NCI-H2029 treated with DMSO at 0.1 percent for 48 hours (cell line): ENCODE measurements around the gene SLC1A4.
"Not testable (repeated sequence)": the region's sequence is repeated elsewhere in the genome, so short reads cannot be mapped to it uniquely, and the experiment has no call there.

Experiments used
- DNase-seq: peaks from one replicate; lab custom pipeline; 2025; lab: John Stamatoyannopoulos, UW

The SLC1A4 gene

DNA sequence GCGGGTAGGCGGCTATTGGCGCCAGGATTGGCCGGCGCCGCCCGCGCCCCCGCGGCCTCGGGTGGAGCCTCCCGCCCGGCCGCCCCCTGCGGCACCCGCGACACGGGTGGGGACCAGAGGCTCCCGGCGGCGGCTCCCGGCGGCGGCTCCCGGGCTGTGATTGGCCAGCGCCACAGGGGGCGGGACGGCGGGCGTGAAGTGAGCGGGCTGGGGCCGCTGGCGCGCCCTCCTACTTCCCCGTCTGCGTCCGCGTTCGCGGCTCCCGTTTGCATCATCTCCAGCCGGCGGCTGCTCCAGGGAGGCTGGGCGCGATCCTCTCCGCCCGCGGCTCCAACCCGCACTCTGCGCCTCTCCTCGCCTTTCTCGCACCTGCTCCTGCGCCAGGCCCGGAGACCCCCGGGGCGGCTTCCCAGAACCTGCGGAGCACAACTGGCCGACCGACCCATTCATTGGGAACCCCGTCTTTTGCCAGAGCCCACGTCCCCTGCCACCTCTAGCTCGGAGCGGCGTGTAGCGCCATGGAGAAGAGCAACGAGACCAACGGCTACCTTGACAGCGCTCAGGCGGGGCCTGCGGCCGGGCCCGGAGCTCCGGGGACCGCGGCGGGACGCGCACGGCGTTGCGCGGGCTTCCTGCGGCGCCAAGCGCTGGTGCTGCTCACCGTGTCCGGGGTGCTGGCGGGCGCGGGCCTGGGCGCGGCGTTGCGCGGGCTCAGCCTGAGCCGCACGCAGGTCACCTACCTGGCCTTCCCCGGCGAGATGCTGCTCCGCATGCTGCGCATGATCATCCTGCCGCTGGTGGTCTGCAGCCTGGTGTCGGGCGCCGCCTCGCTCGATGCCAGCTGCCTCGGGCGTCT is at the start of gene SLC1A4:
Gene SLC1A4 (plus strand): TSS at position 274 of the 856 bp plus-strand sequence. CDS start 245 bp downstream, at position 519.
- DNase-seq: peak; percentile 46

DNA sequence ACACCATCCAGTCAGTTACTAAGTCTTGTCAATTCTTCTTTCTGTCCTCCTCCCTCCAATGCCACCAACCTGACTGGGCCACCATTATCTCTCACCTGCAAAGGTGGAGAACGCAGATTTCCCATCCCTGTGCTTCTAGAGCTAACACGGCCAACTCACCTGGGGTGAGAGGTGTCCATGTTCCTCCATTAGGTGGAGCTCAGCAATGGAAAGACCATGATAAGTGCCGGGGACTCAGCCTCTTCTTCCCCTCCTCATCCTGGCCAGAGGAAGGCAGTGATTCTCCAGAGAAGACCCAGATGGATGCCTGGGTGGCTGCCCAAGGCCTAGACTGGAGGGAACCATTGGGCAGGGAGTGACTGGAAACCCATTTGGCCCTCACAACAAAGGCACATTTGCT is 48.1 kb upstream of the SLC1A4 start:
- DNase-seq: no peak

DNA sequence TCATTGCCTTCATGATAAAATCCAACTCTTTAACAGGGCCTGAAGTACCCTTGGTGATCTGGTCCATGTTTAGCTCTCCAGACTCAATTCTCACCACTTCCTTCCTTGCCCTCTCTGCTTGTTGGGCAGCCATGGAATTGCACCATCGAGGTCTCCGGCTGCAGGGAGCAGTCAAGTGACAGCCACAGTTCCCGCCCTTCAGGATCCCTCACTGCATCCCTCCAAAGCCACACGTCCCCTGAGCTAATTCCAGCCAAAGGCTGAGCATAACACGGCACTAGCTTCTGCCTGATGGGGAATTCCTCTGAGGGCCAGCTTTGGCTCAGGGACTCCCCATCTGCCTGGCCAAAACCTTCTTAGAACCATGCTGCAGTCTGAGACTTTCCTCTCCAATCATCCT is 47.4 kb upstream of the SLC1A4 start:
- DNase-seq: no peak

DNA sequence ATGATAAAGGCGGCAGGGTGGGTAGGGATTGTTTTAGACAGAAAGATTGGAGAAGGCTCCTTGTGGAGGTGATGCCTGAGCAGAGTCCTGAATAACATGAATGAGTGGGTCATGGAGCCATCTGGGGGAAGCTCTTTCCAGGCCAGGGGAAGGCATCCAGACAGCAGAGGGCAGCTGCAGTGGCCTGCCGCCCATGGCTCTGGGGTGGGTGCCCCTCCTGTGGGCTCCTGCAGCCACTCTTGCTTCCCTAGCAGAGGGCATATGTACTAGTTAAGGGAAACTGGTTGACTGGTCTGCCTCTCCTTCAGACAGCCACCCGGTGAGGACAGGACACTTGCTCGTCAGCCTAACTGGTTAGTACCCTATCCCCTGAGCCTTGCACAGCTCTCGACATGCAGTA is 46.5 kb upstream of the SLC1A4 start:
- no peak for DNase-seq

DNA sequence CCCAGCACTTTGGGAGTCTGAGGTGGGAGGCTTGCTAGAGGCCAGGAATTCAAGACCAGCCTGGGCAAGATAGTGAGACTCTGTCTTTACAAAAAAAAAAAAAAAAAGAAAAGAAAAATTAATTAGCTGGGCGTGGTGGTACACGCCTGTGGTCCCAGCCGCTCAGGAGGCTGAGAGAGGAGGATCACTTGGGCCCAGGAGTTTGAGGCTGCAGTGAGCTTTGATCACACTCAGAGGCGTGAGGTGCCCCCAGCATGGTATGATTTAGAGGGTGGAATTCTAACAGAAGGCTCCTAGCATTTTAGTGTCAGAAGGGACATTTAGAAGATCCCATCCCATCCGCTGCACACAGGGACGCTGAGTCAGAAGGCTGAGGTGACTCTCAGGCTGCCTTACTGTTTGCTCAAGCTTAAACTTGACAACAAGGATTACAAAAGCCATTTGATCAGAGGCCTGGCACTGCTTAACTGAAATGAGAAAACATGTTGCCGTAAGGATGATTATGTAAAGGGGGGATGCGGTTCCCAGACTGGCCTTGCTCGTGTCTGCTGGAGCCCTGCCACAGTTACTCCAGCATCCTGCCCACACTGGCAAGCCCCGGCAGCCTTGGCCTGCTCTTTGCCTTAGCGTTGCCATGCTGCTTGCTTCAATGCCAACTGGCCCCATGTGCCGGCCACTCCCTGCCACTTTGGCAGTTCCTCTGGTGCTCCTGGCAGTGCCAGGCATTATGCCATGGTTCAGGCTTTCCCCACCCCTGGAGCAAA is 45.6 kb upstream of the SLC1A4 start:
- no peak for DNase-seq

DNA sequence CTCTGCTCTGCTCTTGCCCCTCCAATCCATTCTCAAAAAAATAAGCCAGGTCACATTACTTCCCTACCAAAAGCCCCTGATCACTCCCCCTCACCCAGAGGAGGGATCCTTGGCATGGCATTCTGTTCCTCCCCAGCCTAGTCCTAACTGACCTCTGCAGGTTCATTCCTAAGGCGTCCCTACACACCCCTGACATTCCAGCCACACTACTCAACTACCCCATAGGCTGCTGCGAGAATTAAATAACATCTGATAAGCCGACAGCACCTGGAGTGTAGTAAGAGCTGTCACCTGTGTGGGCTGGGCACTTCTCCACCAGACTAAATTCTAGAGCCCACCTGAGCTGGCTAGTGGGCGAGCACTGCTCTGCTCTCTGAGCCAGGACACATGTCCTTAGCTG is 44.7 kb upstream of the SLC1A4 start:
- DNase-seq: no peak

DNA sequence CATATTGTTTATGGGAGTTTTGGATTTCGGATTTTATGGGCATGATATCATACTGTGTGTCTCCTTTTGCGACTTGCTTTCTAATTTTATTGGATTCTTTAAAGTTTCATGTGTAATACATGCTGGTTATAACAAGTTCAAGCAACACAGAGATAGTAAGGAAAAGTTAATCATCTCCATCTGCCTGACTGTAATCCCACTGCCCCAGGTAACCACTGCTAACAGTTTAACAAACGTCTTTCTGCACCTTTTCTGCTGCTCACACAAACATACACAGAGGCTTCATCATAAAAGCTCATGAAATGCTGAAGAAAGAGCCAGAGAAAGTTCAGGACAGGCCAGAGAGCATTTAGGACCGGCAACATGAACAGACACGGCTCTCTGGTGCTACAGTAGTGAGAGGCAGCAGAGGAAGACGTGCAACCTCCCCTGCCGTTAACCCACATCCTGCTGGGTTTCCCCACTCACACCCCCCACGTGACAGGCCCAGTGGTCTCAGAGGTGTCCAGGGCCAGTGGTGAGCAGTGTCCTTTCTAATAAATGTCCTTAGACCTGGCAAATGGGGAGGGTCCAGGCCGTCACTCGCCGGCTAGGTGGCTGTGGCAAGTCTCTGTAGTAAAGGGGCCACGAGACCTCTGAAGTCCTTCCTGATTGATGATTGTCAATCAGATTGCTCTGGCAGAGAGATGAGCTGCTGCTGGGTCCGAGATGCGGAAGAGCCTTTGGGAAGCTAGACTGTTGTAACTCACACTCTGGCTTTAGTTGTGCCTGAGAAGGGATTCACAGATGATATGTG is 43.0 kb upstream of the SLC1A4 start:
- DNase-seq: no peak

DNA sequence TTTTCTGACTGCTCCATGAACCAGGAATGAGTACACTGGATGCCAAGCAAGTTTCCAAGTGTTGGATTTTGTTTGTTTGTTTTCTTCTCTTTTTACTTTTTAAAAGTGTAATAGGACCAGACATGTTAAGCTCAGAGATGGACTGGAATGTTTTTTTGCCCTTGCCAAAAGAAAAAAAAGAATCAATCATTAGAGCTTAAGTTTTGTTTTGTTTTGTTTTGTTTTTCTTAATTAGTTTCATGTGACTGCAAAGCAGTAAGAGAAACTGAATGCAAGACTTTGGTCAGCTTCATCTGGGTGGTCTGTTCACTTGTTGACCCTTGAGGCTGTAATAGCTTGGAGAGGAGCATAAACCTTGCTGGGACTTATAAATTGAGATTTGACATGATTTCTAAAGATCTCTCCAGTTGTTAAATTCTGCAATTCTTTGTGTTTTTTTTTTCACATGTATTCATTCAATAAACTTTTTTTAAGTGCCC is 42.4 kb upstream of the SLC1A4 start:
- DNase-seq: no peak

DNA sequence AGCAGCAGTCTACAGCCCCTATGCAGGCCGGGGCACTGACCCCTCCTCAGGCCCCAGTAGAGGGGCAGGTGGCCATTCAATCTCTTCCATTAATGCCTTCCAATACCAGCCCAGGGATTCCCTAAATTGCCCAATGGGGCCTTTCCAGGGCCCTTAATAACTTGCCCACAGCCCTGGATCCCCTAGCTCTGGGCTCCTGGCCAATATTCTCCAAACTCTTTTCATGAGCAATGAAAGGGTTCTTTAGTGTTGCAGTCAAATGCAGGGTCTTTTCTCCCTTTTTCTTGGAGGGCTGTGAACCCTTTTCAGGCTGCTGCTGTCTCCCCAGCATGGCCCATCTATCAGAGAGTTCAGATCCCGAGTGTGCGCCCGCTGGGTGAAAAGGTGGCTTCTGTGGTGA is 41.3 kb upstream of the SLC1A4 start:
- no peak for DNase-seq

DNA sequence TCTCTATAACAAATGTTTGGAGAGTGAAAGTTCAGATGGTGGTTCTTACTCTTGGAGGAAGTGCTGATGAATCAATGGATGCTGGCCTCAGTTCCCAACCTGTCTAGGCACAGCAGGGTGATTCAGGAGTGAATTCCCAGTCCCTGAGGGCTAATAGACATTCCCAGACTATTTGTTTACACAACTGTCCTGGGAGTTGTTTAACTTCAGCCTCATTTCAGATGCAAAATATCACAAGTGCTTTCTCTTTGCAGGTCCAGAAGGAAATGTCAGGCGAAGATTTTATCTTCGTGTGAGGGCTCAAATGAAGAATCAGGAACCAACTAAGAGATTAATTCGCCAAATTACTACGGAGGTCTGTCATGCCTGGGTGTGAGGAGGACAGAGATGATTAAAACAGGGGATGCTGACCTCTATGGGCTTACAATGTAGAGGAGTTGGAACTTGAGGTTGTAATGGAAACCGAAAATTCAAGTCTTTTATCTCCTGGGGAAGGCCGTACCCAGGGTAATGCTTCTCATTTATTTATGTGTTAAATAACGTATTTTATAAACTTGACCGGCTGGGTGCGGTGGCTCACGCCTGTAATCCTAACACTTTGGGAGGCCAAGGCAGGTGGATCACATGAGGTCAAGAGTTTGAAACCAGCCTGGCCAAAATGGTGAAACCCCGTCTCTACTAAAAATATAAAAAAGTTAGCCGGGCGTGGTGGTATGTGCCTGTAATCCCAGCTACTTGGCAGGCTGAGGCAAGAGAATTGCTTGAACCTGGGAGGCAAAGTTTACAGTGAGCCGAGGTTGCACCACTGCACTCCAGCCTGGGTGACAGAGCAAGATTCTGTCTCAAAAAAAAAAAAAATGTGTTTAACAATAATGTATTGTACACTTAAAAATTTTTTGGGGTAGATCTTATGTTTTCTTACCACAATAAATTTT is 38.7 kb upstream of the SLC1A4 start:
- DNase-seq: no peak

DNA sequence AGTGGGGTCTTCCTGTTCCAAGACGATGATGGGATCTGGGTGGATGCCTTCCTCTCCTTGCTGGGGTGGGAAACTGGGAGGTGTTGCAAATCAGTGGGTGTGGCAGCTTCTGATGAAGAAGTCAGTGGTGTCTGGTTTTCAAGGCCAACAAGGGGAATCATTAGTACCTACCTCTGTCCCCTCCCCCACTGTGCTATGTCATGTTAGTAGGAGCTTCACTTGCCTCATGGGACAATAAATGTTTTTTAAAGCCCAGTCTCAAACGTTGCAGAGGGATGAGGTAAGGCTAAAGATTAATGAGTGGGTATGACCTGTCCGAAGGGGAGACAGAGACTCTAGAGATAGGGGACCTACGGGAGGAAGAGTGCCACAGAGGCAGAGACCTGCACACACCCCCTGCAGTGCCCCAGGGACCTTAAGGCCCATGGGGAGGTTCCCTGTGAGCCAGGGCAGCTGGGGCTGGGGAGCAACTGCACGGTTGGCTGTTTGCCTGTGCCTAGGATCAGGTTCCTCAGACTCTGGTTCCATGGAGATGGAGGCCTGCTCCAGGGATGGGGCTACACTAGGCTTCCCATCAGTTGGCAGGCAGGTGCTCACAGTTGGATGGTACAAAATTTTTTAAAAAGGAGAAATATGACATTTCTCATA is 37.8 kb upstream of the SLC1A4 start:
- no peak for DNase-seq

DNA sequence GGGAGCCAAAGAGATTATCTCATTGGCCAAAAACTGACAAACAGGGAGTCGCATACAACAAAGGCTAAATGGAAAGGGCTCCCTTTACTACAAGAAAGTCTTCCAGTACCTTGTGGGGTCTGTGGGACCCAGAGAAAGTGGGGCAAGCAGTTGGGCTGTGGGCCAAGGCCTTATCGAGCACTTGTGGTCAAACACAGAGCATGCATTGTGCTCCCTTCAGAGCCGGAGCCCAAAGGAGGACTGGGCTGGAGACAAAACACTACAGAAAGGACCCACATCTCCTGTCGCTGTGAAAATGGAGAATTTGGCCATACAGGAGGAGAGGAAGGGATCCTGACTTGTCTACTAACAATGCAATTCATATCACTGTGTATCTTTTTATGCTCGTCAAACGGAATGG is 37.1 kb upstream of the SLC1A4 start:
- DNase-seq: no peak

DNA sequence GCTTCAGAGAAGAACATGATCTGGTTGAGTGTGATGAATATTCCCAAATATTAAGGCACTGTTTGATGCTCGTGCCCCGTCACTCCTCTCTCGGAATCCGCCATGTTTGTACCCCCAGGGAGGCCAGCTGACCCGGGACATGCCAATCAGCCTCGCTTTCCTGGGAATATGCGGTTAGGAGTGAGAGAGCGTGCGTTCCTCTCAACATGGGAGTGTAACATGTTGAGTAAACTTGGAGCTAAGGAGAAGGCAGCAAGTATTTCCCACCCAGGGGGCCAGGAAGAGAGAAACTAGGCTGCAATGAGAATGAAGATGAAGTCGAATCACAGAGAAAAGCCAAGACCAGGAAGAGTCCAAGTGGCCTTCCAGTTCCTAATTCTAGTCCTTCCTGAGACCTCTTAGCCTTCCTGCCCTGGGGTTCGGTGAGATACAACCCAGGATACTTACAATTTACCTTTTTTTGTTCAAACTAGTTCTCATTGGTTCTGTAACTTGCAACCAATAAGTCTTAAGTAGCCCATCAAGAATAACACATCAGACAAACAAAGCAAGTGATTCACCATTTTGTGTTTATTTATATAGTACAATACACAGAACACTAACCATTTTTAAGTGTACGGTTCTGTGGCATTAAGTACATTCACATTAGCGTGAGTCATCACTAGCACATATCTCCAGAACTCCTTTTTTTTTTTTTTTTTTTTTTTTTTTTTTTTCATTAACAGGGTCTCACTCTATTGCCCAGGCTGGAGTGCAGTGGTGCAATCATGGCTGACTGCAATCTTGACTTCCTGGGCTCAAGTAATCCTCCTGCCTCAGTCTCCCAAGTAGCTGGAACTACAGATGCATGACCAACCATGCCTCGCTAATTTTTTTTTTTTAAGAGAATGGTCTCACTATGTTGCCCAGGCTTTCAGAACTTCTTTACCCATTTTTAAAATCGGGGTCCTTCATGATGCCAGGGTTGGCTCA is 36.4 kb upstream of the SLC1A4 start:
- no peak for DNase-seq

DNA sequence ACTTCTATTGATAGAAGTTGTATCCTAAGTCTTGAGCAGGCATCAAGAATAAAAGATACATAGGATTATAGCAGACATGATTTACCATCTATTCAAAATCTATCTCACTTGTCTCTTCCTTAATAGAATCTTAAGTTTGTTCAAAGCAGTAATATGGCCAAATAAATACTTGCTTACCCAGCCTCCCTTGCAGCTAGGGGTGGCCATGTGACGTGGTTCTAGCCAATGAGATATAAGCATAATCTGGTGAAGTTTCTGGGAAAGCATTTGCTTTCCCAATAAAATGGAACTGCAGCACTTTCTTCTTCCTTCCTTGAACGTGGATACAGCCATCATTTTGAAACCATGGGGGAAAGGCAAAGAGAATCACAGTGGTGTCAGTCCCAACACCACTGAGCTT is 33.7 kb upstream of the SLC1A4 start:
- no peak for DNase-seq

DNA sequence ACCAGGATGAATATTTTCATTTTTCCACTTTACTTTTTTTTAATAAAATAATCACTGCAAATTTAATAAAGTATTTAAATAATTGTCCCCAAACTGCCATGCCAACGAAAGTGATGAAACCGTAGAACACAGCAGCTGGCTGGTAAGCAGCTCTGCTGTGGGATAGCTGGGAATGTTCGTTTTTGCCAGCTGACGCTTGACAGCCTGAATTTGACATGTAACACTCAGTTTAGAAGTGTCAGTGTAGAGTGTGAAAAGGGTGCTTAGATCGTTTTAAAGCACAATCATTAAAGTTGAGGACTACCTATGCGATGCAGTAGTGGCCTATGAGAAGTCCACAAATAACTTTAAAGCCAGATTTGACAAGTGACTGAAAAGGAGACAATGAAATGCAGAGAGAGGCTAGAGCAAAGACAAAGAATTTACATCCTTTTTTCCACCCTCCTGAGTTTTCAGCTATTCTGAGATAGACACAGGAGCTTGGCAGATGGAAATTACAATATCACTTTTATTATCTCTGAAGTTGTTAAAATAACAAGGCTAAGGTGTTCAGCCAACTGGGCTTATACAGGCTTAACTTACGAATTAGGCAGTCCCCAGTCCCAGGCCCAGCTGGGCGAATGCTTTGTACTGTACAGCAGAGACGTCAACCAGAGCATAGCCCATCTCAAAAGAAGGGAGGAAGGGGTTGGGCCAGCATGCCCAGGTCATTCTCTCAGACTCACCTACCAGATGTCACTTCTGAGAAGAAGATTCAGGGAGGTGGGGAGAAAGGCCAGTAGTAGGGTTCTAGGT is 31.9 kb upstream of the SLC1A4 start:
- DNase-seq: no peak

DNA sequence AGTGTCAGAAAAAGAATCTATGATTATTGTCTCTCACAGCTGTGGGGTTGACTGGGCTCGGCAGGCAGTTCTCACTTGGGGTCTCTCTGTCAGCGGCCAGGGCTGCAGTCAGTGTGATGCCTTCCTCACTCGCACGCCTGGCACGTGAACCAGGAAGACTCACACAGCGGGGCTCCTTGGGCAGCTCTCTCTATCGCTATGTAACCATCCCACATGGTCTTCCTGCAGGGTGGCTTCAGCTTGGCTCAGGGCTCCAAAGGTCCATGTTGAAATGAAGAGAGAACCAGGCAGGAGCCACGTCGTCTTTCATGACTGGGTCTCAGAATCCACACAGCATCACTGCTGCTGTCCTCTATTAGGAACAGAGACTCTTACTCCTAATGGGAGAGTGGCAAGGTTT is 30.6 kb upstream of the SLC1A4 start:
- no peak for DNase-seq

DNA sequence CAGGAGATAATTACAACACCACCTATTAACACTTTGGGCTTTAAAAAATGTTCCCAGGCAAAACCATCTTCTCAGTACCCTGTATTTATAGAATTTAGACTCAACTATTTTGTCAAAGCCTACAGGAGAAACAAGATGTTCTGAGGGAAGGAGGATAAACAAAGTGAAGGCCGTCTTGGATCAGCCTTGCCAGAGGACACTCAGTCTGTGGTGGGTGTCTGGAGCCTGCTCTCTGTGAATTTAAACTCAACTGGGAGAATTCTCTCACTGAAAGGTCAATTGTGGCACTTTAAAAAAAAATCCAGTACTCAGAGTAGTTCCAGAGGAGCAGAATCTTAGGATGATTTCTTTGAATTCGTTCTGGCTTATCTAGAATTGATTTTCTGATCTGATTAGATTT is 28.4 kb upstream of the SLC1A4 start:
- no peak for DNase-seq

DNA sequence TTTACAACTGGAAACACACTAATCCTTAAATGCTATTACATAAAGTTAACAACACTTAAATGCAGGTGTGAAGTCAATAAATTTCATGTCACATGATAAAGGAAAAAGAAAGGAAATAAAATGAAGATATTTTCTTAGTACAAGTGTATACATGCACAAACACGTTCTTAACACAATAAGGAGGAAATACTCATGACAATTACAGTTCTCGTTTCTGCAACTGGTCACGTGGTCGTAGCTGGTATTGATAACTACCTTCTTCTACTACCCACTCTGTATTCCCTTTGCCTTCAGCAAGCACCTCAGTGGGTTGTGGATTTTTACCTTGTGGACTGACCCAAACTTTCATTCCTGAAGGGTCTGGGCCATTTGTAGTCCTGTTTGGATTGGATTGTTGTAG is 26.1 kb upstream of the SLC1A4 start:
- not testable (repeated sequence) for DNase-seq

DNA sequence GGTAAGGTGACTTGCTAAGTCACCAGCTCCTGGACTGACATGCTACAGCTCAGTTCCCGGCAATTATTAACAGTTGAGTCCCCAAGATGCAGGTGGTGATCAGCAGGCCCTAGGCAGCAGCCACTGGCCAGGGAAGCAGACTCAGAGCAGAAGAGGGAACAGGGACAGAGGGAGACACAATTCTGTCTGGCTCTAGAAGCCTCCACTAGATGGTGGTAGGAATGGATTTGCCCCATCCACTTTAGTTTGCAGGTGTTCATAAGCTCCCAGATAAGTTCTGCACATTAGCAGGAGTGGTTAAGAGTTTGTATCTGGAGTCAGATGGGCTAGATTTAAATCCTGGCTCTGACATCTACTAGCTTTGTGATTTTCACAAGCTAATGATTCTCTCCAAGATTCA is 25.5 kb upstream of the SLC1A4 start:
- DNase-seq: no peak
